Heart left ventricle (tissue), 16 donors: ENCODE measurements around the gene NNMT. TPM values are rescaled to one million over a fixed set of nuclear protein-coding genes. Genes with fewer than 3 reads are reported as not detected.

Source experiments
- ATAC-seq, 4 donors: fragments of 200-7000 bp; cut with Tn5 transposase; one replicate each; pipeline ENCODE4 v1.9.1; 2020 to 2022; ENCODE audit warnings: moderate library complexity in 4 of 4, mild to moderate bottlenecking in 3 of 4, moderate number of reproducible peaks in 1 of 4
- DNase-seq, 5 donors: peaks; one replicate each; pipeline ENCODE4 v3.0.0-alpha.2; 2020
- H3K27ac ChIP-seq, 12 donors: fragments of 200-600 bp; sonication (generic) in 4 of 12; one replicate each; pipeline versions ENCODE4 v1.5.0 to v1.8.0; 2016 to 2022; ENCODE audit warnings: mild to moderate bottlenecking in 2 of 12
- H3K27me3 ChIP-seq, 9 donors: fragments of 200-600 bp; sonication (generic) in 2 of 9; one replicate each; pipeline versions ENCODE4 v1.5.1 to v1.8.0; 2016 to 2022; ENCODE audit warnings: mild to moderate bottlenecking in 3 of 9
- H3K36me3 ChIP-seq, 9 donors: fragments of 200-600 bp; sonication (generic) in 2 of 9; one replicate each; pipeline versions ENCODE4 v1.5.0 to v1.8.0; 2018 to 2022; ENCODE audit warnings: mild to moderate bottlenecking in 2 of 9
- H3K4me1 ChIP-seq, 12 donors: fragments of 200-600 bp; sonication (generic) in 4 of 12; one replicate each; pipeline versions ENCODE4 v1.5.0 to v1.8.0; 2016 to 2022; ENCODE audit warnings: mild to moderate bottlenecking in 3 of 12
- H3K4me3 ChIP-seq, 12 donors: fragments of 200-600 bp; sonication (generic) in 4 of 12; one replicate each; pipeline versions ENCODE4 v1.5.0 to v1.8.0; 2017 to 2022; ENCODE audit warnings: mild to moderate bottlenecking in 9 of 12, moderate library complexity in 4 of 12
- H3K9me3 ChIP-seq, 12 donors: fragments of 200-600 bp; sonication (generic) in 4 of 12; one replicate each; pipeline versions ENCODE4 v1.5.0 to v1.8.0; 2016 to 2022; ENCODE audit warnings: mild to moderate bottlenecking in 1 of 12
- CTCF ChIP-seq, 12 donors: fragments of 200-600 bp; sonication (generic) in 4 of 12; IDR thresholded peaks; one replicate each; pipeline versions ENCODE4 v1.5.0 to v1.8.0; 2018 to 2022; ENCODE audit warnings: antibody characterized with exemption in 12 of 12, mild to moderate bottlenecking in 5 of 12
- POLR2A ChIP-seq, 2 donors: fragments of 450-650 bp; IDR thresholded peaks; one replicate each; pipeline ENCODE4 v1.6.1; 2017; ENCODE audit warnings: antibody characterized with exemption in 2 of 2, mild to moderate bottlenecking in 2 of 2, moderate library complexity in 2 of 2
- WGBS, 4 donors: extraction: QIAGEN DNeasy Blood & Tissue Kit in 2 of 4; methylation state at CpG; one replicate each; pipeline versions ENCODE4 v1.1.5 to v1.1.7; 2013 to 2018; 5-methylcytosine and 5-hydroxymethylcytosine counted together
- intact Hi-C, 10 donors: fragments of 100-400 bp; cut with DNase I; formaldehyde crosslinking; loops; one replicate each; pipeline versions ENCODE4 v1.11.1 to v1.14.2; 2022
- polyA plus RNA-seq, 2 donors: library from polyadenylated mRNA; stranded (reverse); fragments of 200-250 nt; gene quantifications; one replicate each; pipeline ENCODE4 v1.2.3, GENCODE V29; 2013
- total RNA-seq, 9 donors: library from RNA; depleted of rRNA in 2 of 9; stranded (reverse); fragments of >200 nt in 2 of 9; fragmentation: NEBNext Ultra II Directional in 3 of 9; extraction: Animal tissue kit (Norgen Biotek cat#: 25700) in 3 of 9; gene quantifications; one replicate each; pipeline versions ENCODE4 v1.1.0 to v1.2.4, GENCODE V29; 2016 to 2023
- donor health status: ischemic (EF 13 %, LVEDD 7.1; RV severe dilation, severe dysfunction).
- donor health status: healthy with polysubstance abuse.
- donor health status: DM: no; HTN: yes; CAD: no.
- donor health status: DM: no; HTN: no; CAD: no.
- donor health status: ischemic (EF 25% LVEDD 6.9; RV normal size, moderate dysfunction).
- donor health status: ischemic (EF 25% LVEDD 5.7; RV mildly dilated, moderate dysfunction).
- donor health status: healthy.
- donor health status: DM: yes; HTN: yes; CAD: no.
- donor health status: ischemic (EF 35%, LVEDD 5.7; RV mildly dilated, moderate dysfunction).
- donor health status: nonischemic (EF 11% LVEDD 7.7; RV severe dilation, severe dysfunction).
- donor health status: DM: yes; HTN: yes; CAD: no.
- donor health status: PGD.
- donor health status: ischemic (EF 29% LVEDD 5.4; RV normal size, mild dysfunction).
- donor health status: nonischemic (EF 23%, LVEDD 6.1; RV moderate dilation, normal function).

Gene NNMT
- total and polyA plus RNA-seq, 11 donors: 12.4 to 146 (median 27.9) TPM

GRCh38 chr11:114309517-114309916 is 13.3 kb downstream of the NNMT start:
- 89 to 98% (median 97%) methylated on average over 1 of the region's 1 CpG for whole genome bisulfite sequencing, 4 donors
- Histone ChIP-seq H3K36me3 (peaks cover 0 to 34% (median 6%) of the 10 kb centered on the region in 9 donors), H3K4me1 (peaks cover 0 to 35% (median 17%) of the 10 kb centered on the region in 12 donors), H3K9me3 (peaks cover 0 to 6% (median 0%) of the 10 kb centered on the region in 12 donors), H3K4me3 (no peak overlapping the region), H3K27ac (peak overlapping the region in 6 of 12 donors; percentile 21 to 89 (median 76)), H3K27me3 (no peaks in the 10 kb centered on the region)
- TF ChIP-seq CTCF (IDR thresholded peaks at IDR 0.05) (no peak), POLR2A (IDR thresholded peaks at IDR 0.05) (no peak)
- intact Hi-C loops: no loop called here
- ATAC-seq (no peak), DNase-seq (no peak)

GRCh38 chr11:114310095-114310494 is 13.9 kb downstream of the NNMT start:
- TF ChIP-seq POLR2A (IDR thresholded peaks at IDR 0.05) (no peak), CTCF (IDR thresholded peaks at IDR 0.05) (no peak)
- no peak for DNase-seq

GRCh38 chr11:114311946-114312345 is 15.7 kb downstream of the NNMT start:
- 84 to 91% (median 90%) methylated on average over 10 of the region's 10 CpGs for WGBS, 4 donors
- ATAC-seq: no peak
- peaks cover 0 to 36% (median 10%) of the 10 kb centered on the region in 9 donors for H3K36me3 ChIP-seq
- intact Hi-C loops: no loop called here
- no peaks in the 10 kb centered on the region for H3K27me3 ChIP-seq
- no peak overlapping the region for H3K4me3 ChIP-seq
- DNase-seq: no peak
- no peak overlapping the region for H3K27ac ChIP-seq
- TF ChIP-seq CTCF (IDR thresholded peaks at IDR 0.05) (no peak), POLR2A (IDR thresholded peaks at IDR 0.05) (no peak)
- peaks cover 0 to 4% (median 0%) of the 10 kb centered on the region in 12 donors for H3K9me3 ChIP-seq
- H3K4me1 ChIP-seq: peaks cover 0 to 46% (median 18%) of the 10 kb centered on the region in 12 donors

More at GRCh38 chr11:114310095-114310494, 13.9 kb downstream of the NNMT start:
- WGBS, 4 donors: 91 to 96% (median 93%) methylated on average over 2 of the region's 2 CpGs
- peaks cover 0 to 34% (median 8%) of the 10 kb centered on the region in 9 donors for H3K36me3 ChIP-seq
- H3K27ac ChIP-seq: peak overlapping the region in 2 of 12 donors; percentile 22 to 73
- ATAC-seq: no peak
- H3K9me3 ChIP-seq: peaks cover 0 to 6% (median 0%) of the 10 kb centered on the region in 12 donors
- H3K4me1 ChIP-seq: peaks cover 0 to 35% (median 17%) of the 10 kb centered on the region in 12 donors
- no peak overlapping the region for H3K4me3 ChIP-seq
- intact Hi-C loops: no loop called here
- H3K27me3 ChIP-seq: no peaks in the 10 kb centered on the region

- peaks cover 0 to 36% (median 10%) of the 10 kb centered on the region in 9 donors for H3K36me3 ChIP-seq
- H3K4me1 ChIP-seq: peaks cover 0 to 37% (median 10%) of the 10 kb centered on the region in 12 donors
- WGBS, 4 donors: 47 to 100% (median 94%) methylated on average over 1 of the region's 1 CpG
- no peak overlapping the region for H3K4me3 ChIP-seq
- DNase-seq: no peak
- H3K27ac ChIP-seq: no peak overlapping the region
- no peak for ATAC-seq
- intact Hi-C loops: no loop called here
- peaks cover 0 to 4% (median 0%) of the 10 kb centered on the region in 12 donors for H3K9me3 ChIP-seq
- H3K27me3 ChIP-seq: no peaks in the 10 kb centered on the region
- TF ChIP-seq CTCF (IDR thresholded peaks at IDR 0.05): no peak
- no peak for TF ChIP-seq POLR2A (IDR thresholded peaks at IDR 0.05)
Measured at GRCh38 chr11:114314096-114314495, 17.9 kb downstream of the NNMT start.
